Kidney (tissue), 14 donors: ENCODE results near the gene MACROD2. TPM values are rescaled to one million over a fixed set of nuclear protein-coding genes. Genes with fewer than 3 reads are reported as not detected.

Source experiments
- DNase-seq, 5 donors: peaks; one replicate each; pipeline ENCODE4 v3.0.0-alpha.2; 2013 to 2020
- FAIRE-seq: peaks from 2 replicates; lab custom pipeline; 2012; peaks lifted over from hg19 to GRCh38; lab: Jason Lieb, UNC
- H3K27ac ChIP-seq, 2 donors: one replicate each; pipeline ENCODE4 v1.7.0; 2013; ENCODE audit warnings: low read depth in 2 of 2, low read length in 2 of 2, inconsistent platforms in 1 of 2
- H3K27me3 ChIP-seq: one replicate; pipeline ENCODE4 v1.7.1; 2013; ENCODE audit warnings: low read length, inconsistent platforms; ENCODE audit not compliant: control insufficient read depth, insufficient read depth
- H3K36me3 ChIP-seq, 3 donors: one replicate each; pipeline versions ENCODE4 v1.7.0 to v1.7.1; 2013; ENCODE audit warnings: low read length in 3 of 3, control low read depth in 1 of 3, inconsistent platforms in 1 of 3; ENCODE audit not compliant: insufficient read depth in 3 of 3, control insufficient read depth in 2 of 3
- H3K4me1 ChIP-seq, 3 donors: one replicate each; pipeline versions ENCODE4 v1.7.0 to v1.7.1; 2013; ENCODE audit warnings: low read length in 3 of 3, inconsistent platforms in 1 of 3, low read depth in 1 of 3; ENCODE audit not compliant: control insufficient read depth in 2 of 3, insufficient read depth in 2 of 3
- H3K4me3 ChIP-seq, 3 donors: one replicate each; pipeline versions ENCODE4 v1.7.0 to v1.8.1; 2013; ENCODE audit warnings: low read length in 3 of 3, control low read depth in 1 of 3, inconsistent platforms in 1 of 3
- H3K9ac ChIP-seq, 3 donors: one replicate each; pipeline versions ENCODE4 v1.7.0 to v1.7.1; 2013; ENCODE audit warnings: low read length in 3 of 3, control low read depth in 1 of 3, inconsistent platforms in 1 of 3
- H3K9me3 ChIP-seq, 3 donors: one replicate each; pipeline versions ENCODE4 v1.7.0 to v1.7.1; 2013; ENCODE audit warnings: low read length in 3 of 3, control low read depth in 1 of 3, inconsistent platforms in 1 of 3; ENCODE audit not compliant: control insufficient read depth in 2 of 3, insufficient read depth in 1 of 3
- CTCF ChIP-seq: IDR thresholded peaks from 3 replicates; pipeline ENCODE4 v1.5.1; 2012; ENCODE audit warnings: mild to moderate bottlenecking, moderate library complexity, borderline replicate concordance; ENCODE audit not compliant: insufficient read depth; ENCODE audit errors: extremely low read depth
- intact Hi-C: fragments of 100-400 bp; cut with DNase I; formaldehyde crosslinking; loops from one replicate; pipeline ENCODE4 v1.11.1; 2022
- polyA plus RNA-seq: library from polyadenylated mRNA; stranded (reverse); fragments of 350-450 nt; fragmentation: Illumina TruSeq; extraction: RNeasy Lipid Tissue Mini Kit (QIAGEN cat#74804); gene quantifications from one replicate; pipeline ENCODE4 v1.2.3, GENCODE V29; 2014; ENCODE audit warnings: low read depth, low replicate concordance; ENCODE audit not compliant: insufficient read depth
- total RNA-seq: library from RNA; stranded (reverse); fragmentation: NEBNext Ultra II Directional; extraction: Animal tissue kit (Norgen Biotek cat#: 25700); gene quantifications from one replicate; pipeline ENCODE4 v1.2.1, GENCODE V29; 2021
- donor health status: control.
- donor health status: control.
- donor health status: control.
- donor health status: control.
- donor health status: control.
- donor health status: DM: yes; HTN: yes; CAD: no.
- donor health status: Normal renal cell carcinoma (clear cell type).

Gene MACROD2
- total and polyA plus RNA-seq, 2 donors from 2014 or later, result 3.0 to 10.0 TPM

GRCh38 chr20:14879839-14880238 lies 884.5 kb downstream of the MACROD2 start:
- H3K9me3 ChIP-seq, result no peaks in the 10 kb centered on the region
- H3K4me3 ChIP-seq, result no peak overlapping the region
- H3K9ac ChIP-seq, result no peak overlapping the region
- H3K36me3 ChIP-seq, result no peaks in the 10 kb centered on the region
- no peaks in the 10 kb centered on the region for H3K4me1 ChIP-seq
- DNase-seq (no peak), FAIRE-seq (no peak)
- no peaks in the 10 kb centered on the region for H3K27me3 ChIP-seq
- intact Hi-C loops, result no loop called here
- no peak for TF ChIP-seq CTCF
- H3K27ac ChIP-seq, result no peak overlapping the region

- no peak for FAIRE-seq
- Histone ChIP-seq H3K9me3 (no peaks in the 10 kb centered on the region), H3K27me3 (no peaks in the 10 kb centered on the region), H3K4me1 (no peaks in the 10 kb centered on the region), H3K4me3 (no peak overlapping the region), H3K36me3 (no peaks in the 10 kb centered on the region), H3K9ac (no peak overlapping the region), H3K27ac (no peak overlapping the region)
- no peak for TF ChIP-seq CTCF
- intact Hi-C loops, result no loop called here
- DNase-seq, result no peak
Measured at GRCh38 chr20:14881518-14881917, 886.2 kb downstream of the MACROD2 start.

- H3K36me3 ChIP-seq, result no peaks in the 10 kb centered on the region
- no peak overlapping the region for H3K4me3 ChIP-seq
- H3K9ac ChIP-seq, result no peak overlapping the region
- no peaks in the 10 kb centered on the region for H3K9me3 ChIP-seq
- no peaks in the 10 kb centered on the region for H3K4me1 ChIP-seq
- DNase-seq, result no peak
- TF ChIP-seq CTCF, result no peak
- no peak overlapping the region for H3K27ac ChIP-seq
- H3K27me3 ChIP-seq, result no peaks in the 10 kb centered on the region
- FAIRE-seq, result no peak
- intact Hi-C loops, result no loop called here
Measured at GRCh38 chr20:14882157-14882556, 886.8 kb downstream of the MACROD2 start.

DNA sequence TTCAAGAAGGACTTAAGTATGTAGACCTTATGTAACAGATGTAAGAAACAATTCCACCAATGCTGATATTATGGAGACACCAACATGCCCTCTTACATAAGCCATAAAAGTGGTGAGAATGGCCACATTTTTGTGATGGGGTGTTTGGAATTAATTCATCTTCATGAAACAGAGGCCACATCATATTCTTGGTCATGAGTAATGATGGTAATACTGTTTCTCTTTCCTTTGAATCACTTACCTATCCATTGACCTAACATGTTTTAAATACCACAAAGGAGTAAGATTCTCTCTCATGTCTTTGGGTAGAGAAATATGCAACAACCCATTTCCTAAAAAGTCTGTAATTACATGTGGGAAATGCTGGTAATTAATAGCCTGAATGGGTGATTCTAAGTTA lies 887.5 kb downstream of the MACROD2 start:
- no peak overlapping the region for H3K27ac ChIP-seq
- intact Hi-C loops, result no loop called here
- no peak for TF ChIP-seq CTCF
- no peak overlapping the region for H3K4me3 ChIP-seq
- no peaks in the 10 kb centered on the region for H3K27me3 ChIP-seq
- H3K9me3 ChIP-seq, result no peaks in the 10 kb centered on the region
- H3K4me1 ChIP-seq, result no peaks in the 10 kb centered on the region
- no peaks in the 10 kb centered on the region for H3K36me3 ChIP-seq
- no peak for FAIRE-seq
- DNase-seq, result no peak
- H3K9ac ChIP-seq, result no peak overlapping the region
